HG02763 (cell line): ENCODE data around the gene ISLR.

Experiments
- ATAC-seq: cut with Tn5 transposase; IDR thresholded peaks from one replicate; pipeline ENCODE4 v1.9.1; 2021; ENCODE audit warnings: mild to moderate bottlenecking, moderate library complexity; ENCODE audit not compliant: unreplicated experiment

Gene ISLR

GRCh38 chr15:74209997-74210671 is 36.6 kb downstream of the ISLR start:
- ATAC-seq: no peak

GRCh38 chr15:74210729-74211128 is 37.2 kb downstream of the ISLR start:
- ATAC-seq: no peak

GRCh38 chr15:74211656-74212055 is 38.1 kb downstream of the ISLR start:
- ATAC-seq: no peak

GRCh38 chr15:74212494-74212893 is 39.0 kb downstream of the ISLR start:
- no peak for ATAC-seq

GRCh38 chr15:74213858-74214284 is 40.4 kb downstream of the ISLR start:
- ATAC-seq: no peak

- ATAC-seq: no peak
These were observed 41.0 kb downstream of the ISLR start for GRCh38 chr15:74214324-74215021.

- no peak for ATAC-seq
These were observed 42.4 kb downstream of the ISLR start for GRCh38 chr15:74215958-74216357.

GRCh38 chr15:74216949-74217348 is 43.4 kb downstream of the ISLR start:
- ATAC-seq: no peak

- ATAC-seq: no peak
These were observed 44.7 kb downstream of the ISLR start for GRCh38 chr15:74217907-74218885.

- ATAC-seq: no peak
These were observed 47.2 kb downstream of the ISLR start for GRCh38 chr15:74220475-74221248.

- no peak for ATAC-seq
These were observed 48.1 kb downstream of the ISLR start for GRCh38 chr15:74221399-74222239.

GRCh38 chr15:74222240-74223119 is 49.0 kb downstream of the ISLR start:
- no peak for ATAC-seq

GRCh38 chr15:74225928-74226327 is 52.4 kb downstream of the ISLR start:
- ATAC-seq: no peak
